Kidney glomerular epithelial cell (primary cell): ENCODE results near the gene PUS3.
"Not testable (repeated sequence)": the region's sequence is repeated elsewhere in the genome, so short reads cannot be mapped to it uniquely, and the experiment has no call there.

ENCODE experiments used
- DNase-seq: peaks from one replicate; lab custom pipeline; 2025; lab: John Stamatoyannopoulos, UW

The PUS3 gene

DNA sequence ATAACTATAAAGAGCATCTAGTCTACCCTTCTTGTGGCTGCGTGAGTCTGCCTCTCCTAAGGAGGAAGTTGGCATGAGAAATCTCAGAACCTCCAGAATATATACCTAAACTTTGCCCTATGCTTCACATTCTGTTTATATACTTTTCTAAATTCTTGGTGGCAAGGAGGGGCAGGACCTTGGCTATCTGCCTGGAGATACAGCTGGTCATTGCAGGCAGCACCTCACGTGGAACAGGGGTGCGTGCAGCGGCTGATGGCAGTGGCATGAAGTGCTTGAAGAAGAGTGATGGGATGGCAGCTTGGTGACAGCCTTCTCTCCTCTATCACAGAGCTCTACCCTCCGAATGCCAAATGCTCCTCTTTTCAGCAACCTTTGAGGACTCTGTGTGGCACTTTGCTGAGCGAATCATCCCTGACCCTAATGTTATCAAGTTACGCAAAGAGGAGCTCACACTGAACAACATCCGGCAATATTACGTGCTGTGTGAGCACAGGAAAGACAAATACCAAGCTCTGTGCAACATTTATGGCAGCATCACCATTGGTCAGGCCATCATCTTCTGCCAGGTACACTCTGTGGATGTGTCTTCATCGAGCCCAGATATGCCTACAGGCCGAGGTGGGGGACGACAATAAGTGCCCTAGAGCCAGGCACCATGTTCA lies 13.8 kb upstream of the PUS3 start:
- no peak for DNase-seq

DNA sequence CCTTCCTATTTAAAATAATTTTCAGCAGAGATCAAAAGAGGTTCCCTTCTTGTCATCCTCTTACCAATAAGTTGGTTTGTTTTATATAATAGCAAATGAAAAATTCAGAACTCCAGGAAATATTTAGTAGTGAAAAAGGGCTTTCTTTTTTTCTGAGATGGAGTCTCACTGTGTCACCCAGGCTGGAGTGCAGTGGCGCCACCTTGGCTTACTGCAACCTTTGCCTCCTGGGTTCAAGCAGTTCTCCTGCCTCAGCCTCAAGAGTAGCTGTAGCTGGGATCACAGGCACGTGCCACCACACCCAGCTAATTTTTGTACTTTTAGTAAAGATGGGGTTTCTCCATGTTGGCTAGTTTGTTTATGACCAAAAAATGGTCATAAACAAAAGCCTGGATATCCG lies 11.6 kb upstream of the PUS3 start:
- DNase-seq = not testable (repeated sequence)

- DNase-seq = no peak
Measured at GRCh38 chr11:125910226-125910849, 7.3 kb upstream of the PUS3 start.

DNA sequence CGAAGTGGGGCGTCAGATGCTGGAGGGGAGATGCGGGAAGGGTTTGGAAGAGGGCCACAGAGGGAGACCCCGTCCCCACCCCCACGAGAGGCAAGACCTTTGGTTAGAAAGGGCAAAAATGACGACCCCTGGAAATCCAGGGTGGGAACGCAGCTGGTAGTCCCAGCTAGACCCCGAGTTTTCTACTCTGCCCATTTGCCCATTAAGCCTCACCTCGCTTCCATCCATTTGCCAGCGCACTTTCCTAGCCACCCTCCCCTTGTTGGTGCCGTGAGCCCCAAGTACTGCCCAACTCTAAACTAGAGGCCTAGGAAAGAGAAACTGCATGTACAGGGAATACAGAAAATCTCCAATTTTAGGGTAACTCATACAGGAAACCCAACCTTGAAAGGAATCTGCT lies 1.7 kb upstream of the PUS3 start:
- no peak for DNase-seq

DNA sequence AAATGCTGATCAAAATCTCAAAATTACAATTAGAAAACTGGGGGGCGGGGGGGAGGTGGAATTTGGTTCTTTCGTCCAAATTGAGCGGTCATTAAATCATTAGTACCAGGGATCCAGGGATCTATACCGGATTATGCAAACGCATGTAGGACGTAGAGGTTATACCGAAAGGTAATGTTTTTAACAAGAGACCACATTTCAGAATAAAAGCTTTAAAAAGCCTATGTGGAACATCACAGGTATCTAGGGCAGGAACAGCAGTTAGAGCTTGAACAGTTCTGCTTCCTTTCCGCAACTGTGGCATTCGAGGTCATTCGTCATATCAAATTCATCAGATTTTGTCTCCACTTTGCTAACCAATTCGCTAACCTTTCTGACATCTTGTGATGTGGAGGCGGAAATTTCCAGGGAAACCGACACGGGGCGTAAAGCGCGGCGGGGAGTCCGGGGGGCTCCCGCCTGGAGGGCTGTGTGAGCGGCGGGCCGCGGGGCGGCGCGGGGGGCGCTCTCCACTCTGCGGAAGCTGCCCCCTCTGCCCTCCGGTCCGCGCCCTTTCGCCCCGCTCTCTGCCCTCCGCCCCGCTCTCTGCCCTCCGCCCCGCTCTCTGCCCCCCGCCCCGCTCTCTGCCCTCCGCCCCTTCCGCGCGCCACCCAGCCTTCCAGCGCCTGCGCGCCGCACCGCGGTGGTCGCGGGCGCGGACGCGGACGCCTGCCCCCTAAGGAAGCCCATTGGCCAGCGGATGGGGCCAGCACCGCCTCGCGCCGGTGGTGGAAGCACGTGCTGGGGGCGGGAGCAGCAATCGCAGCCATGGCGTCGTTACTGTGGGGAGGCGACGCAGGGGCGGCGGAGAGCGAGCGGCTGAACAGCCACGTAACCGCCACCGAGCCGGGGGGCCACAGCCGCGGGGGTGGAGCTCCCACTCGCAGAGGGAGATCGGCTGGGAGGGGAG lies 979 bp upstream of the PUS3 start, which contains the start of gene DDX25:
DDX25 (plus strand) TSS at position 798 of the 949 bp plus-strand sequence; CDS start at position 808, 10 bp downstream.
- DNase-seq = no peak

DNA sequence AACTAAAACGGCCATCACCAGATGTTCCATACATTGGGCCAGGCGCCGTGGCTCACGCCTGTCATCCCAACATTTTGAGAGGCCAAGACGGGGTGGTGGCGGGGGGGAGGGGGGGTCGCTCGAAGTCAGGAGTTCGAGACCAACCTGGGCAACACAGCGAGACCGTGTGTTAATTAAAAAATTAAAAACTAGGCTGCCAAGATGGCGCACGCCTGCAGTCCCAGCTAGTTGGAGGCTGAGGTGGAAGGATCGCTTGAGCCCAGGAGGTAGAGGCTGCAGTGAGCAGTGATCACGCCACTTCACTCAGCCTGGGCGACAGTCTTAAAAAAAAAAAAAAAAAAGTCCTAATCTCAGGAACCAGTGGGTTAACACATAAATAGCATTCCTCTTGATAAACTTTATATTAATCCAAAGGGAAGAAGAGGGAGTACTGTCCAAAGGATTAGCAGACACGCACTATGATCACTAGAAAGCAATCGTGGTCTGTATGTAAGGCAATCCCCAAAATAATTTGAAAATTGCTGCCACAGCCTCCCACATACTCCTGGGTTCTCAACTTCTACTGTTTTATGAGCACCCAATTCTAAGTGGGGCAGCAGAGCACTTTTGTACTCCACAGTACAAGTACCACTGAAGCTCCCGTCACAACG lies 604 bp downstream of the PUS3 start:
- DNase-seq = no peak

GRCh38 chr11:125901872-125902271 lies 1.1 kb downstream of the PUS3 start:
- no peak for DNase-seq

DNA sequence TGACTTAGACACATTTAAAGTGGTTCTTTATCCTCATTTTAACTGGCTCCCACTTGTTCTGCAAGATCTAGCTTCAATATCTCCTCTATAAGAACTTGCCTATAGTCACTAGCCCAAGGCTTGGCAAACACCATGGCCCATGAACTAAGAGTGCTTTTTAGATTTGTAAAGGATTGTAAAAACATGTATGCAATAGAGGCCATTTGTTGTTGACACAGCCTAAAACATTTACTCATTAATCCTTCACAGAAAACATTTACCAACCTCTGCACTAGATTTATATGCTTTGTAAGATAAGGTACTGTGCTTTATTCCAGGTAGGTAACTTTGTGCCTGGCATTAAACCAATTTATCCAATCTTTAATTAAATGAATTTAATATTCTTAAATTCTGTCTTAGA lies 10.0 kb downstream of the PUS3 start:
- no peak for DNase-seq

DNA sequence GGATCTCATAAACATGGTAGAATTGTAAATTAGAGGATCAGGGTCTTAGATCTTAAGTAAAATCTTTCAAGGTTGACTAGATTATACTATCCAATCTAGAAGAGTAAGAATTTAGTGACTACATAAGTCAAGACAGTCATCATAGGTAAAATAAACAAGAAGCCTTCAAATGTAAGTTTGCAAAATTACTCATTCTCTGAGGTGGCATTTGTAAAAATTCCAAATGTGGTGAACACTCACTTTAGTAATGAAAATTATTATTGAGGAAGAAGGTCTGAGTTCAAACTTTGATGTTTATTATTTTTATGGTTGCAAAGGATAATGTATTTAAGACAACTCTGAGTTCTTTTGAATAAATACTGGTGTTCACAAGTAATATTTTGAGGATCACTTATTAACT lies 10.9 kb downstream of the PUS3 start:
- peak; percentile 71 for DNase-seq

DNA sequence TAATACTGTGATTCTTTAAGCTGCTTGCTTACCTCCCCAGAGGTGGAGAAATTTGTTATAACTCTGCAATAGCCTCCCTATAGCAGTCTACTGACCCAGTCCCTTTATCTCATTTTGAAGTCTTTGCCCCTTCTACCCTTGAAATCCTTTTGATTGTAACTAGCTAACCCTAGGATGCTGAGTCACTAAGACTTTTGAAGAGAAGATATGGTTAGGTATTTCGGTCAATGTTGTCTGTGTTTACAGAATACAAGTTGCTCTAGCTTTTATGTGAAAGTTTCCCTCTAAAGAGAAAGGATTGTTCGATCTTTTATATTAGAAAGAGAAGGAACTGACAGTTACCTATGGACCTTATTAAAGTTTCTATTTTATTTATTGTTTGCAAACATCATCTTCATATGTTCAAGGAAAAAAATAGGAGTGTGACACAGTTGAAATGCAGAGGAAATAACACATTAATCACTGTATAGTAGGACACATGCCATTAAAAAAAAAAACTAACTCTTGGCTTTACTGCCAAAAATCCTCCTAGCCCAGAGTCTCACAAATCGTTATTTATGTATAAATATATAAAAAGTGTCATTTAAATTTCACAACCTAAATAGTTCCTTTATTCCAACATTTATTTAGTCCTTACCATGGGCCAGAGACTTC lies 12.4 kb downstream of the PUS3 start:
- DNase-seq = no peak

DNA sequence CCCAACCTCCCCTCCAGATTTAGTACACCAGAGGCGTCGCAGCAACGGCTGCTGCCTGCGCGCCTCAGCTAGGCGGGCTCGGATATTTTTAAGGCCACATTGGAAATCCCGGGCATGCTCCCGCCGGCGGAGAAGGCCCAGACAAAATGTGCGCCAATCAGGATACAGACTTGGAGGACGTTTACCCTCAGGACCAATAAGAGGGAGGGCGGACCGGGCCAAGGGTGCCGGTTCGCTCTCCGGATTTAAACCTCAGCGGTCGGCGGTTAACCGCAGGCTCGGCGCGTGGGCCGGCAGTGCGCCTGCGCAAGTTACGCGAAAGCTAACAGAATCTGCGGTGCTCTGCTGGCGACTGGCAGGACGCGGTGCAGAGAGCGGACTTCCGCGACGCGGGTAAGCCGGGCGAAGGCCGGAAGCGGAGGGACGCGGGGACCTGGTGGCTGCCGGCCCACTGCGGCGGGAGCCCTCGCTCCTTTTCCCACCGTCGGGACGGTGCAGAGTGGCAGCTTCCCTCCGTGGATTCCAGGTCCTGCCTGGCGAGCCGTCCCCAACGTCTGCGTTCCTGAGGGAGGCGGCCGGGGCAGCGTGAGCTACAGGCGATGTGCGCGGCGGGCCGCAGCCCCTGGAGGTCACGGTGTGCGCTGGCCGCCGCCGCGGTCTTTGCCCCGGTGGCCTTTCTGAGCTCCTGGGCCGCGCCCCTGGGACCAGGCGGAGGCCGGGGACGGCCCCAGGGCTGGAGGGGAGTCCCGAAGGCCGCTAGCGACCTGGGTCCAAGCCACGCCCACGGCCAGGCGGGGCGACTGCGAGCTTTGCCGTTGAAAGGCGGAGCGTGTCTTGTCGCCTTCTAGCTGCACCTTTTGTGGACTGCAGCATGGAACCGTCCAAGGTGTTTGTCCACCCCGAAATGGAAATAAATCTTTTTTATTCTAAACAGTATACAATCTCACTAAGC lies 15.4 kb downstream of the PUS3 start, which contains the start of gene HYLS1:
HYLS1 (plus strand) TSS at position 296 of the 952 bp plus-strand sequence. CDS start 11,701 bp downstream, outside the sequence.
- peak; percentile 95 for DNase-seq

- DNase-seq = peak; percentile 12
Measured at GRCh38 chr11:125886997-125887372, 16.0 kb downstream of the PUS3 start.

DNA sequence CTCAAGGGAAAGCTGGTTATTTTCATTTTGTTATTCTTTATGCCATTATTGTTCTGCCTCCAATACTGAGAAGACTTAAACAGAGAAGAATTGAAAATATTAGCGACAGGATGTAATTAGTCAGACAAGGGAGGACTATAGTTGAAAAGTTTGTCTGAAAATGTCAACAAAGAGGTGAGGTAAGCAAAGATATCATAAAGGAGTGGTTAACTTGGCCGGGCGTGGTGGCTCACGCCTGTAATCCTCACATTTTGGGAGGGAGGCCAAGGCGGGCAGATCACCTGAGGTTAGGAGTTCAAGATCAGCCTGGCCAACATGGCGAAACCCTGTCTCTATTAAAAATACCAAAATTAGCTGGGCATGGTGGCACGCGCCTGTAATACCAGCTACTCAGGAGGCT lies 19.6 kb downstream of the PUS3 start:
- DNase-seq = no peak

DNA sequence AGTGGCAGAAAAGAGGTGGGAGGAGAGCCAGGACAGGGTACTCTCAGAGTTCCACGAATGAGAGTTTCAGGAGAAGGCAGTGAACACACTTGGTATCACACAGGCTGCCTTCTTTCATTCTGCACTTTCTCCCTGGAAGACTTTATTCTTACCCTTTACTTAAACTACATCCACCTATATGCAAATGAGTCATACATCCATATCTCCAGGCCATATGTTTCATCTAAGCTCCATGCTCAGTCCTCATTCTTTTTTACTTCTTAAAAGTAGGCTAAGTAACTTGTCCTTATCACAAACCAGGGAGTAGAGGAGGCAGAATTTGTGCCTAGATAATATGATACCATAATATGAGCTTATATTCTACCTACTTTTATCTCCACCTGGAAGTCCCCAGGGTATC lies 21.7 kb downstream of the PUS3 start:
- DNase-seq = no peak

DNA sequence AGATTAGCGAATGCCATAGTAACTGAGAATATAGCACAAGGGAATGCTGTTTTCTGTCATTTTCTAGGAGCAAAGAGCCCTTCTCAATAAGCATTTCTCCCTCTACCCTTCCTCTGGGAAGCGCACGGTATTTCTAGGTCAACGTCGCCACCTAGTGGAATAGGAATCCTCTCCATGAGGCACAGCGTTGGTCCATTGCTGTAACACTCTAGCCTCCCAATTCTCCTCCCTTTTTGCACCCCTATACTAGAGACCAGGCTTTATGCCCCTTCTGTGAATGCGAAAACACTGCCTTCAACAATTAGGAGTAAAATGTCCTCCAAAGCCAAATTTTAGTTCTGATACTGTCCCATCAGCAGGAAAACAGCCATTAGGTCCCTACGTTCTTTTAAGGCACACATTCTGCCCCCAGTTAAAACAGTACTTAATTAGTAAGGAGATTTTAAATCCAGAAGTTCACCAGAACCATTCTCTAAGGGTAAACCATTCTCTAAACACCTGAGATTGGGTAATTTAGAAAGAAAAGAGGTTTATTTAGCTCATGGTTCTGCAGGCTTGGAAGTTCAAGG lies 28.4 kb downstream of the PUS3 start:
- peak; percentile 33 for DNase-seq

DNA sequence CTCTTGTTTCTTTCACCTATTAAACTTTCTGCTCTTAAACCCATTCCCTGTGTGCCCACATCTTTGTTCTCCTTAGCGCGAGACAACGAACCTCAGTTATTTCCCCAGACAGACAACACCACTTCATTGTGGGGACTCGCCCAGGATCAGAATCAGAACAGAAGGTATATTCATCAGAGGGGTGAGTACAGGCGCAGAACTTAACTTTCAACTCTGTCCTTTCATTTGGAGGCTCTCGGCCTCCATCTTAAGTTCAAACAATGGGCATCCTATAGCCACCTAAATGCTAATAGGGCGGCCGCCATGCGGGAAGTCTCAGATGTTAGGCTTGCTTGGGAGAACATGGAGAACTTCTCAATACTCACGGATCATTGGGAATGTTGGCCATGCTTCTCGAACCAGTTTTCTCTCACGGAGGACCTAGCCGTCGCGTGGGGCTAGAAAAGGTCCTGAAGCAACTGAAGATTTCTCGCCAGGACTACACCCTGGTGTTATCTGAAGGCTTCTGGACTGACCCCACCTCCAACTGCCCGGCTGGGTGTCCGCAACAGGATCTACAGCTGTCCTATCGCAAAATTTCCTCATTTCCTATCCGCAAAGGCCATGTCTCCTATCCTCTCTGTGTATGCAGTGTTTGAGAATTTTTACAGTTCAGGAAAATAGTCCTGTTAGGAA lies 29.0 kb downstream of the PUS3 start:
- DNase-seq = no peak

GRCh38 chr11:125872138-125872491 lies 30.9 kb downstream of the PUS3 start:
- DNase-seq = no peak

DNA sequence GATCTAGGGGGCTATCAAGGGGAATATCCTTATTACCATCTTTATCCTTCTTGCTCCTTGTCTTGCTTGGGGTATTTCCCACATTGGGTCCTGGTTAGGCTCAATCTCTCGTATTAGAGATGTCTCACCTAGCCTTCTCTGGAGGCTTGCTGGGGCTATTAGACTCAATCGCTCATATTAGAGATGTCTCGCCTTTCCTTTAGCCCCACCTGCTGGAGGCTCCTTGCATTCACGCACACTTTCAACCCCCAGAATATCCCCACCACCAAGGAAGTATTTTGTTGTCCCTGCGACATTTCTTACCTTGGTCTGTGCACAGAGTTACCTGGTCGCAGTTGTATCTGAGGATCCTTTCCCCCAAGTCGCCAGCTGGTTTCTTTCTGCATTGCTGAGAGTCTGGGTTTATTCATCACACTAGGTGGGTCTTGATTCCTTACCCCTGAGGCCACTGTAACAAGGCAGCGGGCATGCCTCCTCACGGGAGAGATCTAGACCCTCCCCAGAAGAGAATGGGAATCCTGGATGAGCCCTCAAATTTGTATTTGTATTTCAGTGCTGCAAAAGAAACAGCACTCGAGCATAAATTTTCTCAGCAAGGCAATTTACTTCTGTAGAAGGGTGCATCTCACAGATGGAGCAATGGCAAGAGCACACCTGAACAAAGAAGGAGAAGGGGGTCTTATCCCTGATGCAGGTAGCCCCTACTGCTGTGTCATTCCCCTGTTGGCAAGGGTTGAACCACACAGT lies 31.4 kb downstream of the PUS3 start:
- no peak for DNase-seq

DNA sequence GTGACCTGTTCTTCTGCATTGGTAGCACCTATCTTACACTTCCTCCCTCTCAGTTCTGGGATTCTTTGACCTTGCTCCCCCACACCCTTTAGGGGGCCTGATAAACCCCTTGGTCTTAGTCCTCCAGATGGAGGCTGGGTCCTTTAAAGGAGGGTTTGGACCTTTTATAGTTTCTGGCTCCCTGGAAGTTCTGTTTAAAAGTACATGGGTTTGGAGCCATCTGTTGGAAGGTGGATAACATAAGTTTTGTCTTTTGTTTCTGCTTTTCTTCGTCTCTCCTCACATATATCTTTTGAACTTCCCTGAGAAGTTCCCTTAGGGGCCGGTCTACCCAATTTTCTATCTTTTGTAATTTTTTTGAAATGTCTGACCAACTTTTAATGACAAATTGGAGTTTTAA lies 33.5 kb downstream of the PUS3 start:
- DNase-seq = no peak
